Stimulated activated naive B cell treated with anti-CD40 and anti-IgM and Interleukin-4, amounts not matched to agents 10 μg/mL and 1 μg/mL and 100 μg/mL, for 72 hours (primary cell): Measurements from ENCODE around the gene CCL18.
"Not testable (repeated sequence)": the region's sequence is repeated elsewhere in the genome, so short reads cannot be mapped to it uniquely, and the experiment has no call there.

Experiments
- ATAC-seq, 2 donors: fragments of 150-1000 bp; cut with Tn5 transposase; replicated peaks; 2 replicates each; pipeline ENCODE4 v1.10.0; 2021; ENCODE audit warnings: moderate library complexity in 1 of 2
- DNase-seq: peaks from one replicate; pipeline ENCODE4 v3.0.0; 2021
- H3K27ac Mint-ChIP-seq: one replicate; pipeline ENCODE4 v1.8.0; 2022; ENCODE audit warnings: mild to moderate bottlenecking, mixed read lengths
- H3K27me3 Mint-ChIP-seq, 2 donors: one replicate each; pipeline ENCODE4 v1.8.0; 2022; ENCODE audit warnings: mixed read lengths in 2 of 2
- H3K36me3 Mint-ChIP-seq, 2 donors: one replicate each; pipeline ENCODE4 v1.8.0; 2022; ENCODE audit warnings: mixed read lengths in 2 of 2, mild to moderate bottlenecking in 1 of 2
- H3K4me1 Mint-ChIP-seq, 2 donors: one replicate each; pipeline ENCODE4 v1.8.0; 2022; ENCODE audit warnings: mixed read lengths in 2 of 2, mild to moderate bottlenecking in 1 of 2
- H3K4me3 Mint-ChIP-seq, 2 donors: one replicate each; pipeline ENCODE4 v1.8.0; 2022; ENCODE audit warnings: mild to moderate bottlenecking in 2 of 2, mixed read lengths in 2 of 2, moderate library complexity in 1 of 2
- H3K9me3 Mint-ChIP-seq, 2 donors: one replicate each; pipeline ENCODE4 v1.8.0; 2022; ENCODE audit warnings: mixed read lengths in 2 of 2, mild to moderate bottlenecking in 1 of 2

CCL18 gene

GRCh38 chr17:36118477-36119353 is 54.6 kb downstream of the CCL18 start:
- H3K27ac Mint-ChIP-seq: peak overlapping the region; percentile 63
- no peak for DNase-seq
- H3K36me3 Mint-ChIP-seq: peaks cover 0 to 6% of the 10 kb centered on the region in 2 donors
- H3K4me3 Mint-ChIP-seq: peak overlapping the region; percentile 61 to 64
- peak; percentile 58 to 64 for ATAC-seq
- H3K9me3 Mint-ChIP-seq: peaks cover 6 to 8% of the 10 kb centered on the region in 2 donors
- H3K4me1 Mint-ChIP-seq: peaks cover 33 to 43% of the 10 kb centered on the region in 2 donors
- no peaks in the 10 kb centered on the region for H3K27me3 Mint-ChIP-seq

- H3K36me3 Mint-ChIP-seq: peaks cover 3% of the 10 kb centered on the region in 2 donors
- DNase-seq: no peak
- no peak overlapping the region for H3K27ac Mint-ChIP-seq
- H3K27me3 Mint-ChIP-seq: no peaks in the 10 kb centered on the region
- H3K9me3 Mint-ChIP-seq: peaks cover 3% of the 10 kb centered on the region in 2 donors
- no peak overlapping the region for H3K4me3 Mint-ChIP-seq
- H3K4me1 Mint-ChIP-seq: peaks cover 30 to 40% of the 10 kb centered on the region in 2 donors
- no peak for ATAC-seq
Measured at GRCh38 chr17:36120221-36120620, 56.1 kb downstream of the CCL18 start.

GRCh38 chr17:36121099-36121498 is 57.0 kb downstream of the CCL18 start:
- H3K4me3 Mint-ChIP-seq, ATAC-seq, H3K9me3 Mint-ChIP-seq, DNase-seq, H3K27me3 Mint-ChIP-seq: not testable (repeated sequence)
- peak overlapping the region; percentile 22 for H3K27ac Mint-ChIP-seq
- peaks cover 7 to 10% of the 10 kb centered on the region in 2 donors for H3K36me3 Mint-ChIP-seq
- peaks cover 30 to 38% of the 10 kb centered on the region in 2 donors for H3K4me1 Mint-ChIP-seq
